Mesodermal cell (in vitro differentiated cells): ENCODE data around the gene MVD.

Experiments
- H3K27ac ChIP-seq: 2 replicates; pipeline ENCODE4 v1.7.0; 2013; ENCODE audit warnings: mild to moderate bottlenecking, low read depth, low read length, moderate library complexity; ENCODE audit not compliant: severe bottlenecking
- H3K36me3 ChIP-seq: 2 replicates; pipeline ENCODE4 v1.7.1; 2013; ENCODE audit warnings: mild to moderate bottlenecking, low read length, moderate library complexity; ENCODE audit not compliant: control insufficient read depth, insufficient read depth
- H3K4me1 ChIP-seq: one replicate; pipeline ENCODE4 v1.7.1; 2013; ENCODE audit warnings: mild to moderate bottlenecking, low read length; ENCODE audit not compliant: insufficient read depth, control insufficient read depth, poor library complexity, severe bottlenecking
- H3K4me3 ChIP-seq: 2 replicates; pipeline ENCODE4 v1.7.0; 2013; ENCODE audit warnings: low read length, control low read depth, mild to moderate bottlenecking; ENCODE audit not compliant: insufficient read depth, poor library complexity, severe bottlenecking; ENCODE audit errors: extremely low read depth
- H3K9me3 ChIP-seq: 2 replicates; pipeline ENCODE4 v1.7.1; 2013; ENCODE audit warnings: mild to moderate bottlenecking, low read length, moderate library complexity; ENCODE audit not compliant: control insufficient read depth
- WGBS, 2 experiments: methylation state at CpG; one replicate each; pipeline ENCODE4 v1.1.5; 2013; ENCODE audit warnings: missing lambda C conversion rate in 2 of 2; ENCODE audit not compliant: insufficient coverage in 2 of 2; 5-methylcytosine and 5-hydroxymethylcytosine counted together

The MVD gene

DNA sequence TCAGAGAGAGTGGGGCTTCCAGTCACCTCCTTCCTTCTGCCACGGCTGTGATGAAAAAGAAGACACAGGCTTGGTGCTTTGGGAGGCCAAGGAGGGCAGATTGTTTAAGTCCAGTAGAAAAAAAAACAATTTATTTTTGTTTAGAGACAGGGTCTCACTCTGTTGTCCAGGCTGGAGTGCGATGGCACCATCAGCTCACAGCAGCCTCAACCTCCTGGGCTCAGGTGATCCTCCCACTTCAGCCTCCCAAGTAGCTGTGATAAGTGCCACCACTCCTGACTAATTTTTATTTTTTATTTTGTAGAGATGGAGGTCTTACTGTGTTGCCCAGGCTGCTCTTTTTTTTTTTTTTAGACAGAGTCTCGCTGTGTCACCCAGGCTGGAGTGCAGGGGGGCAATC is 2.7 kb upstream of the MVD start:
- 100% methylated on average over 1 to 2 of the region's 3 CpGs for WGBS, 2 experiments
- H3K4me3 ChIP-seq = no peak overlapping the region
- H3K36me3 ChIP-seq = peaks cover 31% of the 10 kb centered on the region
- H3K27ac ChIP-seq = no peak overlapping the region
- H3K4me1 ChIP-seq = no peaks in the 10 kb centered on the region
- no peaks in the 10 kb centered on the region for H3K9me3 ChIP-seq

DNA sequence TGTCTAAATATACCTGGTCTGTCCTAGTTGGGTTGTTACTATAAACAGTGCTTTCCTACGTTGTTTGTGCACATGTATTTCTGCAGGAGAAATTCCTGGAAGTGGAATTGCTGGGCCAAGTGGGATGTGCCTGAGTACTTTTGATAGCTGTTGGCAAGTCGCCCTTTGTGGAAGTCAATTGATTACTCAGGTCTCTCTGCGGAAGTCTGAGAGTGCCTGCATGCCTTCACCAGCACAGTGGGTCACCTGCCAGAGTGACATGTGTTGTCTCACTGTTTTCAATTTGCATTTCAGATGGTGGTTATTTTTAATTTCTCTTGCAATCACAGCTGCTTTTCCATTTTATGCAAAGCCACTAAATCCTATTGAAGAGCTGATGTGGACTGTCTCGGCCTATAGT is 2.3 kb upstream of the MVD start:
- no peak overlapping the region for H3K4me3 ChIP-seq
- peaks cover 34% of the 10 kb centered on the region for H3K36me3 ChIP-seq
- H3K9me3 ChIP-seq = no peaks in the 10 kb centered on the region
- peaks cover 3% of the 10 kb centered on the region for H3K4me1 ChIP-seq
- 96 to 100% methylated on average over 3 to 4 of the region's 4 CpGs for WGBS, 2 experiments
- H3K27ac ChIP-seq = no peak overlapping the region

DNA sequence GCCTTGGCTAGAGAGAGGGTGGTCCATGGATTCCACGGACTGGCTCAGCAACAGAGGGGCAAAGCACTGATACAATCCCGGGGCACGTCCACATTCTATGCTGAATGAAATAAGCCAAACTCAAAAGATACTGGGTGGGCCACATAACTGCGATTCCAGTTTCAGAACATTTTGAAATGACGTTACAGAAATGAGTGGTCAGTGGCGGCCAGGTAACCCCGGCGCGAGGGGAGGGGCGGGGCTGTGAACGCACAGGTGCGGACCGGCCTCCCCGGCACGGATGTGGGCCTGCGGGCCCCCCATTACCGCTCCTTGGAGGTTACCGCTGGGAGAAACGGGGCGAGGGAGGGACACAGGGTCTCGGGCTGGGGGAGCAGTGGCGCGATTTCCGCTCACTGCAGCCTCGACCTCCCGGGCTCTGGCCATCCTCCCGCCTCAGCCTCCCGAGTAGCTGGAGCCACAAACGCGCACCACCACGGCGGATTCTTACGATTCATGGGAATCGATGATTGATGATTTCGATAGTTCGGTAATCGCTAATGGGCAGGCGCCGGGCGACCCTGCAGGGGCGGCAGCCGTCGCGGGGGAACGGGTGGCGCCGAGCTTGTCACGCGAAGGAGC is 559 bp downstream of the MVD start:
- peaks cover 13% of the 10 kb centered on the region for H3K4me1 ChIP-seq
- peak overlapping the region; percentile 98 for H3K4me3 ChIP-seq
- 1 to 2% methylated on average over 38 to 40 of the region's 49 CpGs for WGBS, 2 experiments
- H3K9me3 ChIP-seq = no peaks in the 10 kb centered on the region
- peaks cover 52% of the 10 kb centered on the region for H3K36me3 ChIP-seq
- H3K27ac ChIP-seq = peak overlapping the region; percentile 71

DNA sequence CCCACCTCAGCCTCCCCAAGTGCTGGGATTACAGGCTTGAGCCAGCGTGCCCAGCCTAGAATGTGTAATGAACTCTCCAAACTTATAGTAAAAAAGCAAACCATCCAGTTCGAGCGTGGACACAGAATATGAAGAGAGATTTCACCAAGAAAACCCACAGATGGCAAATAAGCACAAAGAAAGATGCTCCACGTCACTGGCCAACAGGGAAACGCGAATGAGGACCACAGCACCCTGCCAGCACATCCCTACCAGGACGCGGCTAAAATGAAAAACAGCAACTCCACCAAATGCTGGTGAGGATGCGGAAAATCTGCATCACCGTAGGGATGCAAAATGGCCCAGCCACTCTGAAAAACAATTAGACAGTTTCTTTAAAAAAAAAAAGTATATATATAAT is 1.4 kb downstream of the MVD start:
- Histone ChIP-seq H3K36me3 (peaks cover 58% of the 10 kb centered on the region), H3K27ac (no peak overlapping the region), H3K4me1 (peaks cover 13% of the 10 kb centered on the region), H3K9me3 (no peaks in the 10 kb centered on the region), H3K4me3 (peak overlapping the region; percentile 98)
- 81 to 83% methylated on average over 4 to 8 of the region's 10 CpGs for WGBS, 2 experiments

DNA sequence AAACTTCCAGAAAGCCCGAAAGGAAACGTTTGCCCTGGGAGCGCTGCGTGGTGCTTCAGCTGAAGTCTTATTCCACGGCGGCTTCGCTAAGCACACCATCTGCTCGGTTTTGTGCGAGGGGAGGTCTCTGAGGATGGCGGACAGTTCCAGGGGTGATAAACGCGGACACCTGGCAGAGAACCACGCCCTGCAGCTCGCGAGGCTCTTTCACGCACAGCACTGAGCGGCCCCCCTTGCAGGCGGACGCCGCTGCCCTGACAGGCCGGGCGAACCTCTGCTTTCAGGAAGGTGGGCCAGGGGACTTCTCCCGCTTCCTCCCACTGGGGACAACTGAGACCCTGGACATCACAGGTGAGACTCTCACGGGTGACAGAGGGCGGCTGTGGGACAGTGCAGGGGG is 3.7 kb downstream of the MVD start:
- no peak overlapping the region for H3K27ac ChIP-seq
- no peaks in the 10 kb centered on the region for H3K9me3 ChIP-seq
- peaks cover 13% of the 10 kb centered on the region for H3K4me1 ChIP-seq
- WGBS, 2 experiments = 95 to 98% methylated on average over 24 to 25 of the region's 25 CpGs
- H3K4me3 ChIP-seq = no peak overlapping the region
- peaks cover 64% of the 10 kb centered on the region for H3K36me3 ChIP-seq

DNA sequence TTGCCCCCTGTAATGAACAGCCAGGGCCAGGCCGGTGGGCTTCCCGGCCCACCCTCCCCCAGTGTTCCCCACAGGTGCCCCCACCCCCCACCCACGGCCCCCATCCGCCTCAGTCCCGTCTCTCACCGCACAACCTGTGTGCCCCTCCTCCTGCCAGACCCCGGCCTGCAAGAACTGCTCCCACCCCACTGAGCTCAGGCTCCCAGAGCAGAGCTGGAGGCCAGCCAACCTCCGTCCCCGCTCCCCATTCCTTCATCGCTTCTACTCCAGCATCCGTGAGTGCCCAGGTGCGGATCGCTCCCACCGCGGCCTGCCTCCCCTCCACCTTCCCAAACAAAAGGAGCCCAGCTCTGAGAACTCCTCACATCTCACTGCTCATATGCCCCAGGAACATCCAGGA is 4.2 kb downstream of the MVD start:
- peaks cover 13% of the 10 kb centered on the region for H3K4me1 ChIP-seq
- no peak overlapping the region for H3K4me3 ChIP-seq
- peaks cover 68% of the 10 kb centered on the region for H3K36me3 ChIP-seq
- no peaks in the 10 kb centered on the region for H3K9me3 ChIP-seq
- H3K27ac ChIP-seq = no peak overlapping the region
- WGBS, 2 experiments = 93 to 98% methylated on average over 9 to 11 of the region's 15 CpGs

DNA sequence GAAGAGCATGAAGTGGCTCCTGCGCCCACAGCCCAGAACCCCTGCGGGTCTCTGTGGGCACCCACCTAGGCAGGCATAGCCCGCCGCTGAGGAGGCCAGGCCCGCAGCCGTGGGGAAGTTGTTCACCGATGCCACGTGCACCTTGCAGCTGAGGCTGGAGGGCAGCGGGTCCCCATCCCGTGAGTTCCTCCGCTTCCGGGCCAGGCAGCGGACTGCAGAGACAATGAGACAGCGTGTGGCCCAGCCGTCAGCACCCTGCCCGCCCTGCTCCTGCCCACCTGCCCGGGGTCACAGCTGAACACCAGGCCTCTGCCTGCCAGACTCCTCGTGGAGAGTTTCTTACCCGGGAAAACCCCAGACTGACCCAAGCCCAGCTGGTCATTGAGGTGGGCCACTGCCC is 5.5 kb downstream of the MVD start:
- no peak overlapping the region for H3K4me3 ChIP-seq
- peaks cover 18% of the 10 kb centered on the region for H3K4me1 ChIP-seq
- WGBS, 2 experiments = 96% methylated on average over 19 of the region's 19 CpGs
- no peaks in the 10 kb centered on the region for H3K9me3 ChIP-seq
- no peak overlapping the region for H3K27ac ChIP-seq
- H3K36me3 ChIP-seq = peaks cover 82% of the 10 kb centered on the region

DNA sequence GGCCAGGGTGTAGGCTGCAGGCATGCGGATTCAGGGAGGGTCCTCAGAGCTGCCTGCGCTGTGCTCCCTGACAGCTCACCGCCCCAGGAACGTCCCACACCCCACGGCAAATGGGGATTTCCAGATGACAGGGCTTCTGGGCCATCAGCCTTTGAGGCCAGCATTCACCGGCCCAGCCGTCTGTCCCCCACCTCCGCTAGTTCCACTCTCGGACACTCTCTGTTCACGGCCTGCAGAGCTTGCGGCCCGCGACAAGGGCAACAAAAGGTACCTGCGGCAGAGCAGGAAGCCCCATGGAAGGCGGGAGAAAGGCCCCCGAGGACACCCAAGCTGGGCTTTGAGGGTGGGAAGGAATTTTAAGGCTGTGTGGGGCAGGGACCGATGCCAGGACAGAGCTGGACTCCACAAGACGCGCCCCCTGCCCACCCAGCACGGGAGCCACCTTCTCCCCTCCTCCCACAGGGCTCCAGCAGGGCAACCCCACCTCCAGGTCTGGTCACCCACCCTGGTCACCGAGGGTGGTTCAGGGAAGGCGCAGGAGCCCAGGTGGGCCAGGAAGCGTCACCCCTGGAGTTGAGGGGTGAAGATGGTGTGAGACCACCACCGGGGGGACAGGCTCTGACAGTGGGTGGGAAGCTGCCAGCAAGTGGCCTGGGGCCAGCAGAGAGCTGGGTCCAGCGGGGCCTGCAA is 6.5 kb downstream of the MVD start:
- Histone ChIP-seq H3K4me1 (peaks cover 26% of the 10 kb centered on the region), H3K36me3 (peaks cover 91% of the 10 kb centered on the region), H3K4me3 (no peak overlapping the region), H3K9me3 (no peaks in the 10 kb centered on the region), H3K27ac (no peak overlapping the region)
- 95 to 97% methylated on average over 14 to 16 of the region's 25 CpGs for WGBS, 2 experiments

DNA sequence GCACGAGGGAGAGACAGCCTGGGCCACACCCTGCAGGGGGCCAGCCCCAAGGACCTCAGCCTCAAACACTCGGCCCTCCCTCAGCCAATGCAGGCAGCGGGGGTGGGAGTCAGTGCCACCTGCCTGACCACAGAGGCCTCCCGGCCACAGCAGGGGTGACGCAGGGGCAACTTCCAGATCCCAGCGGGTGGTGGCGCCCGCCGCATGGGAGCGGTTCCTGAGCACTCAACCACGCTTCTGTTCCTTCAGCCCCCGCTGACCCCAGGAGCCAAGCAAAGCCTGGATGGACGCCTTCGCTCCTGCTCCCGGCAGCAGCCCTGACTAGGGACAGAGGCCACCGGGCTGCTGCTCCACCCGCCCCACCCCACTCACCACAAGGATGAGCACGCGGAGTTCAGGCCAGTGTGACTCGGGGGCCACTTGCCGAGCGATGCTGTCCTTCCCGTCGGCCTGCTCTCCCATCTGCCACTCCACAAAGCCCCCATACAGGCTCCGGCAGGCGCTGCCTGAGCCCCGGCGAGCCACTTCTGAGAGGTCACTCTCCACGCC is 7.1 kb downstream of the MVD start:
- H3K36me3 ChIP-seq = peaks cover 88% of the 10 kb centered on the region
- WGBS, 2 experiments = 91 to 94% methylated on average over 24 to 29 of the region's 29 CpGs
- no peaks in the 10 kb centered on the region for H3K9me3 ChIP-seq
- H3K4me3 ChIP-seq = no peak overlapping the region
- peaks cover 28% of the 10 kb centered on the region for H3K4me1 ChIP-seq
- H3K27ac ChIP-seq = no peak overlapping the region

DNA sequence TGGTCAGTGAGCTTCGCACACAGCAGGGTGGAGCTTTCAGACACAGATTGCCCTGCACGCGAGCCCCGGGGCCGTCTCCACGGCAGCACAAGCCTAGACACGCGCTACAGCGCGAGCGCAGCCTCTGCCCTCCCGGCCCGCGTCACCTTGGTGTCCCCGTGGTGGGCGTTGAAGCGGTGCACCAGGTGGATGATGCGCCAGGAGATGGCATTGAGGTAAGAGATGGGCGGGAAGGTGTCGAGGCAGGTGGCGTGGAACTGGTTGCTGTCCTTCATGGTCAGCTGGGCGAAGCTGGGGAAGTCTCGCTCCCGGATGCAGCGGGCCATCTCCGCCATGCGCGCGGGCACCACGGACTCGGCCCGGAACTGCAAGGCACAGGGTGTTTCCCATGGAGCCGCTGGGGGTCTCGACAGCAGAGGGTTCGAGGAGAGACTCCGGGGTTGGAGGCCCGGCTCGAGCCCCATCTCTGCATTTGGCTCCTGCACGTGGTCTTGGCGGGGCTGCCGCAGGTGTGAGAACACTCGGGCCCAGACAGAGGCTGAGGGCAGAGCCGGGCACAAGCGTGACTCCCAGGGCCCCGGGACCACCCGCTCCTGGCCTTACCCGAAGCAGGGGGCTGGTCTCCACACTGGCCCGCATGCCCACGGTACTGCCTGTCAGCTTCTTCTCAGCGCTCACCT is 7.7 kb downstream of the MVD start:
- H3K27ac ChIP-seq = no peak overlapping the region
- WGBS, 2 experiments = 95 to 96% methylated on average over 50 of the region's 50 CpGs
- H3K36me3 ChIP-seq = peaks cover 85% of the 10 kb centered on the region

More for the DNA sequence above, 7.7 kb downstream of the MVD start:
- Histone ChIP-seq H3K4me3 (no peak overlapping the region), H3K9me3 (no peaks in the 10 kb centered on the region), H3K4me1 (peaks cover 30% of the 10 kb centered on the region)
